ENCODE data around the gene ATG14.
A peak's percentile ranks its signal among the peaks of the same experiment; 100 is the strongest.

ATG14 gene

DNA sequence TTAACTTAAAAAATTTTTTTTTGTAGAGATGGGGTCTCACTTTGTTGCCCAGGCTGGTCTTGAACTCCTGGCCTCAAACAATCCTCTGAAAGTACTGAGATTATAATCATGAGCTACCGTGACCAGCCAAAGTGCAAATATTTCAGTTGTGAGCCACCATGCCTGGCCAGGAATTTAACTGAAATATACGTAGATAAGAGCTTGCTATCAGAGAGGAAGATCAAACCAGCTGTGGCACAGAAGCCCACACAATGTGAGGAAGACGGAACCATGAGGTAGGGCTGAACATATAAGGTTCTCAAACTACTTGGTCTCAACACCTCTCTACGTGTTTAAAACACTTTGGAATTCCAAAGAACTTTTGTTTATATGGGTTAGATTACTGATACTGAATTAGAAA lies 29.1 kb downstream of the ATG14 start:
- H3K4me3 ChIP-seq (ENCODE audit: low read length) = no peak overlapping the region
- no peak for DNase-seq (ENCODE audit: low read depth)
- TF ChIP-seq, protein P1, sequence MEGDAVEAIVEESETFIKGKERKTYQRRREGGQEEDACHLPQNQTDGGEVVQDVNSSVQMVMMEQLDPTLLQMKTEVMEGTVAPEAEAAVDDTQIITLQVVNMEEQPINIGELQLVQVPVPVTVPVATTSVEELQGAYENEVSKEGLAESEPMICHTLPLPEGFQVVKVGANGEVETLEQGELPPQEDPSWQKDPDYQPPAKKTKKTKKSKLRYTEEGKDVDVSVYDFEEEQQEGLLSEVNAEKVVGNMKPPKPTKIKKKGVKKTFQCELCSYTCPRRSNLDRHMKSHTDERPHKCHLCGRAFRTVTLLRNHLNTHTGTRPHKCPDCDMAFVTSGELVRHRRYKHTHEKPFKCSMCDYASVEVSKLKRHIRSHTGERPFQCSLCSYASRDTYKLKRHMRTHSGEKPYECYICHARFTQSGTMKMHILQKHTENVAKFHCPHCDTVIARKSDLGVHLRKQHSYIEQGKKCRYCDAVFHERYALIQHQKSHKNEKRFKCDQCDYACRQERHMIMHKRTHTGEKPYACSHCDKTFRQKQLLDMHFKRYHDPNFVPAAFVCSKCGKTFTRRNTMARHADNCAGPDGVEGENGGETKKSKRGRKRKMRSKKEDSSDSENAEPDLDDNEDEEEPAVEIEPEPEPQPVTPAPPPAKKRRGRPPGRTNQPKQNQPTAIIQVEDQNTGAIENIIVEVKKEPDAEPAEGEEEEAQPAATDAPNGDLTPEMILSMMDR (IDR thresholded peaks at IDR 0.05; ENCODE audit: insufficient read depth, low read depth, low read length, missing control alignments) = no peak

DNA sequence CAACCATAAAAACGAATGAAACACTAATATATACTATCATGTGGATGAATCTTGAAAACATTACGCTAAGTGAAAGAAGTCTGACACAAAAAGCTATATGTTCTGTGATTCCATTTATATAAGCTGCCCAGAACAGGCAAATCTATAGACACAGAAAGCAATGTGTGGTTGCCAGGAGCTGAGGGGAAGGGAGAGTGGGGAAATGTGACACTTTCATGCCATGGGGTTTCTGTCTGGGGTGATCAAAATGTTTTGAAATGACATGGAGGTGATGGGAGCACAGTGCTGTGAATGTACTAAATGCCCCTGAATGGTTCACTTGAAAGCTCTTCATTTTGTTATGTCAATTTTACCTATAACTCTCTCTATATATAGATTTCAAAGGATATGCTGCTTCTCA lies 30.1 kb downstream of the ATG14 start:
- TF ChIP-seq, protein P1 (IDR thresholded peaks at IDR 0.05; ENCODE audit: insufficient read depth, low read depth, low read length, missing control alignments) = no peak
- H3K4me3 ChIP-seq (ENCODE audit: low read length) = no peak overlapping the region
- DNase-seq (ENCODE audit: low read depth) = no peak

DNA sequence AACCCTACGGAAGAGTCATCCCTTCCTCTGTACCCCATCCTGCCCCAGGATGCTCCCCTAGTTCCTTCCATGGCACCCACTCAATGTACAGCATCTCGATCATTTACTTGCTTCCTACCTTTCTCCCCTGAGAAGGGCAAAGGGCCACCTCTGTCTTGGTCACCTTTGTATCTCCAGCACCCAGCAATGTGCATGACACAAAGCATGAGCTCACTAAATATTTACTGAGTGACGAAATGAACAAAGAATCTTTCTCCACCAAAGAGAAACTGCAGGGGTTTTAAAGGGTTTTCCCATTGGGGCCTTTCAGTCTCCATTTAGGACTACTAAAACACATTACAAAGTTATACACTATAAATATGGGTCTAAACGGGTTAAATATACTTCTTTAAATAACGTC lies 30.6 kb downstream of the ATG14 start:
- TF ChIP-seq, protein P1 (IDR thresholded peaks at IDR 0.05; ENCODE audit: insufficient read depth, low read depth, low read length, missing control alignments) = no peak
- no peak for DNase-seq (ENCODE audit: low read depth)
- H3K4me3 ChIP-seq (ENCODE audit: low read length) = no peak overlapping the region

DNA sequence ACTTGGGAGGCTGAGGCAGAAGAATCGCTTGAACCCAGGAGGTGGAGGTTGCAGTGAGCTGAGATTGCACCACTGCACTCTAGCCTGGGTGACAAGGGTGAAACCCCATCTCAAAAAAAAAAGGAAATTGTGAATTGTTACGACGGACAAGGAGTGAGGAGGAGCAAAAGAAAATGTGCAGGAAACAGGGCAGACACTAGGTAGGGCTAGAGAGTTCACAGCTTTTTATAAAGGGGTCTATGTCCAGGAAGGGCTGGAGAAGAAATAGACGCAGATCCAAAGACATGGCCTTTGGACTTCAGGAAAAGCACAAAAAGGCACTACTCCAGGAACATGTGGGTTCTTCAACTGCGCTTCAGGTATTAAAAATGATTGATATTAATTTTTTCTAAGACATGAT lies 34.4 kb downstream of the ATG14 start:
- no peak overlapping the region for H3K4me3 ChIP-seq (ENCODE audit: low read length)
- no peak for DNase-seq (ENCODE audit: low read depth)
- TF ChIP-seq, protein P1 (IDR thresholded peaks at IDR 0.05; ENCODE audit: insufficient read depth, low read depth, low read length, missing control alignments) = no peak

DNA sequence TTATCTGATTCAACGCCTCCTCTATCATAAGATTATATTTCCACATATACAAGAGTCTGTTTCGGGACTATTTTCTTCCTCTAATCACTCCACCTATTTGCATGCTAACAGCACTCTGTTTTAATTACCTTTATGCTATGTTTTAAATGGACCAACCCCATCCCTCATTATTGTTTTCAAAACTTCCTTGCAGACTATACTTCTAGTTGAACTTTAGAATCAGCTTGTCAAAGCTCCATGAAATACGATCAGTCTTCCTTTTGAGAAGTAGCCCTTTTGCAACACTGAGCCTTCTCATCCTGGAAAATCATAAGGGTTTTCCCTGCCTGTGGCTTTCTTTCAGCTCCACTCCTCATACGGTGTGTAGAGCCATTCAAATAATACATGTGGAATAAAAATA lies 36.9 kb downstream of the ATG14 start:
- DNase-seq (ENCODE audit: low read depth) = no peak
- TF ChIP-seq, protein P1 (IDR thresholded peaks at IDR 0.05; ENCODE audit: insufficient read depth, low read depth, low read length, missing control alignments) = no peak
- H3K4me3 ChIP-seq (ENCODE audit: low read length) = no peak overlapping the region

DNA sequence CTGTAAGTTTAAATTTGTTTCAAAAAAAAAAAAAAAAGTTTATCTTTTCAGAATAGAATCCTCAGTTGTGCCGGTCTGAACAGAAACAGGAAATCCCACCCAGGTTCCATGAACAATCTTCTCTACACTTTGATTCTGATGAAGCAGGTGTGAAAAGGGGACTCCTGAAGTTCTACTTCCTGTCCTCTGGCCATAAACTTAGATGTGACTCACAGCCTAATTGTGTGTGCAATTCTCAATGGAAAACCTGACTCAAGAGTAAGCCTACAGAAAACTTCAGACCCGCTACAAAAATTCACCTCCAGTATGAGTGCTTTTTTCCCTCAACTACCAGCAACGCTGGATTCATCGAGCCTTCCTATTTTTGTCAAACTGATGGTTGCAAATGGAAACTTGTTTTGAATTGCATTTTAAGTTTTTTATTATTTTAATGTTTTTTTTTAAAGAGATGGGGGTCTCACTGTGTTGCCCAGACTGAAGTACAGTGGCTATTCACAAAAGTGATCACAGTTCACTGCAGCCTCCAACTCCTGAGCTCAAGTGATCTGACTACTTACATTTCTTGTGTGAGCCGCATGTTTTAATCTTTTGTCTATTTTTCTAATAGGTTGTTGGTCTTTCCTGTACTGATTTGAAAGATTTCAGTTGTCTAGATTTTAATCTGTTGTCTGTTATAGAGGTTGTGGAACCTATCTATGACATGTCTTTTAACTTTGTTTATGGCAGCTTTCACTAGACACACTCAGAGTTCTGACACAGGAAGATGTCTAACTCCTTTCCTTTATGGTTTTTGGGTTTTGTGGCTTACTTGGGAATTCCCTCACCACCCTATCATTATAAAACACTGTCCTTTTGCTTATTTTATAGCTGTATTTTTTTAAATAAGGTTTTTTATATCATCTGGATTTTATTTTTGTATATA lies 37.6 kb downstream of the ATG14 start:
- DNase-seq (ENCODE audit: low read depth) = peak; percentile 72
- TF ChIP-seq, protein P1 (IDR thresholded peaks at IDR 0.05; ENCODE audit: insufficient read depth, low read depth, low read length, missing control alignments) = no peak
- no peak overlapping the region for H3K4me3 ChIP-seq (ENCODE audit: low read length)

DNA sequence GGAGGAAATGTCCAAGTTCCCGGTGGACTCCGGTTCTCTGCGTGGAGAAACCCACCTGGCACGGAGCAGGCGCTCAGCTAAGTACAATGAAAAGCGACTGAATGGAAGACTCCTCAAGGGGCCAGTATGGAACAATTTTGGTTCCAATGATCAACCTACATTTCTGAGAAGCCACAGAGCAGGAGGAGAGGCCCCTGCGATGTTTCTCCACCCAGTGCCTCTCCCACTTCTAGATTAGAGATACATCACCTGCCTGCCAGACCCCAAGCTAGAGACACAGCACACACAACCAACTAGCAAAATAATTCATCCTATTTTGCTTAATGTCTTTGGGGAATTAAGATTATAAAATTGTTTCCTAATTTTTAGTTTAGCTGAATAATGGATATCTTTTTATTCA lies 38.8 kb downstream of the ATG14 start:
- DNase-seq (ENCODE audit: low read depth) = no peak
- no peak overlapping the region for H3K4me3 ChIP-seq (ENCODE audit: low read length)
- TF ChIP-seq, protein P1 (IDR thresholded peaks at IDR 0.05; ENCODE audit: insufficient read depth, low read depth, low read length, missing control alignments) = no peak
